ENCODE measurements around the gene NOP9.

NOP9 gene

GRCh38 chr14:24281636-24282035 is 18.0 kb upstream of the NOP9 start:
- Histone ChIP-seq H3K9ac (ENCODE audit: low read depth in 1 of 2, low read length in 2 of 2) (no peak overlapping the region), H3K27me3 (ENCODE audit: control insufficient read depth in 2 of 2, insufficient read depth in 2 of 2, low read length in 2 of 2) (no peaks in the 10 kb centered on the region), H3K27ac (ENCODE audit: low read depth in 2 of 2, low read length in 2 of 2) (no peak overlapping the region), H3K9me3 (ENCODE audit: control insufficient read depth in 2 of 2, low read length in 2 of 2) (no peaks in the 10 kb centered on the region), H3K36me3 (ENCODE audit: control insufficient read depth in 2 of 2, insufficient read depth in 2 of 2, low read length in 2 of 2) (no peaks in the 10 kb centered on the region), H3K4me1 (ENCODE audit: control insufficient read depth in 2 of 2, insufficient read depth in 2 of 2, low read length in 2 of 2) (peaks cover 0 to 8% of the 10 kb centered on the region in 2 donors), H3K4me3 (ENCODE audit: low read length in 2 of 2) (no peak overlapping the region)

GRCh38 chr14:24282736-24283135 is 16.9 kb upstream of the NOP9 start:
- Histone ChIP-seq H3K27me3 (ENCODE audit: control insufficient read depth in 2 of 2, insufficient read depth in 2 of 2, low read length in 2 of 2) (no peaks in the 10 kb centered on the region), H3K36me3 (ENCODE audit: control insufficient read depth in 2 of 2, insufficient read depth in 2 of 2, low read length in 2 of 2) (no peaks in the 10 kb centered on the region), H3K27ac (ENCODE audit: low read depth in 2 of 2, low read length in 2 of 2) (no peak overlapping the region), H3K4me3 (ENCODE audit: low read length in 2 of 2) (no peak overlapping the region), H3K4me1 (ENCODE audit: control insufficient read depth in 2 of 2, insufficient read depth in 2 of 2, low read length in 2 of 2) (peaks cover 0 to 4% of the 10 kb centered on the region in 2 donors), H3K9me3 (ENCODE audit: control insufficient read depth in 2 of 2, low read length in 2 of 2) (no peaks in the 10 kb centered on the region), H3K9ac (ENCODE audit: low read depth in 1 of 2, low read length in 2 of 2) (no peak overlapping the region)

- H3K27me3 ChIP-seq (ENCODE audit: control insufficient read depth in 2 of 2, insufficient read depth in 2 of 2, low read length in 2 of 2), result no peaks in the 10 kb centered on the region
- no peaks in the 10 kb centered on the region for H3K36me3 ChIP-seq (ENCODE audit: control insufficient read depth in 2 of 2, insufficient read depth in 2 of 2, low read length in 2 of 2)
- H3K4me3 ChIP-seq (ENCODE audit: low read length in 2 of 2), result no peak overlapping the region
- H3K9ac ChIP-seq (ENCODE audit: low read depth in 1 of 2, low read length in 2 of 2), result no peak overlapping the region
- H3K9me3 ChIP-seq (ENCODE audit: control insufficient read depth in 2 of 2, low read length in 2 of 2), result no peaks in the 10 kb centered on the region
- H3K27ac ChIP-seq (ENCODE audit: low read depth in 2 of 2, low read length in 2 of 2), result no peak overlapping the region
- no peaks in the 10 kb centered on the region for H3K4me1 ChIP-seq (ENCODE audit: control insufficient read depth in 2 of 2, insufficient read depth in 2 of 2, low read length in 2 of 2)
Measured at GRCh38 chr14:24283796-24284460, 15.7 kb upstream of the NOP9 start.

GRCh38 chr14:24284501-24285035 is 15.1 kb upstream of the NOP9 start:
- Histone ChIP-seq H3K9me3 (ENCODE audit: control insufficient read depth in 2 of 2, low read length in 2 of 2) (no peaks in the 10 kb centered on the region), H3K27ac (ENCODE audit: low read depth in 2 of 2, low read length in 2 of 2) (no peak overlapping the region), H3K27me3 (ENCODE audit: control insufficient read depth in 2 of 2, insufficient read depth in 2 of 2, low read length in 2 of 2) (no peaks in the 10 kb centered on the region), H3K9ac (ENCODE audit: low read depth in 1 of 2, low read length in 2 of 2) (no peak overlapping the region), H3K36me3 (ENCODE audit: control insufficient read depth in 2 of 2, insufficient read depth in 2 of 2, low read length in 2 of 2) (peaks cover 1 to 4% of the 10 kb centered on the region in 2 donors), H3K4me3 (ENCODE audit: low read length in 2 of 2) (no peak overlapping the region), H3K4me1 (ENCODE audit: control insufficient read depth in 2 of 2, insufficient read depth in 2 of 2, low read length in 2 of 2) (no peaks in the 10 kb centered on the region)

GRCh38 chr14:24285351-24285750 is 14.3 kb upstream of the NOP9 start:
- Histone ChIP-seq H3K9me3 (ENCODE audit: control insufficient read depth in 2 of 2, low read length in 2 of 2) (no peaks in the 10 kb centered on the region), H3K9ac (ENCODE audit: low read depth in 1 of 2, low read length in 2 of 2) (no peak overlapping the region), H3K4me3 (ENCODE audit: low read length in 2 of 2) (no peak overlapping the region), H3K4me1 (ENCODE audit: control insufficient read depth in 2 of 2, insufficient read depth in 2 of 2, low read length in 2 of 2) (no peaks in the 10 kb centered on the region), H3K27me3 (ENCODE audit: control insufficient read depth in 2 of 2, insufficient read depth in 2 of 2, low read length in 2 of 2) (no peaks in the 10 kb centered on the region), H3K27ac (ENCODE audit: low read depth in 2 of 2, low read length in 2 of 2) (no peak overlapping the region), H3K36me3 (ENCODE audit: control insufficient read depth in 2 of 2, insufficient read depth in 2 of 2, low read length in 2 of 2) (peaks cover 9 to 12% of the 10 kb centered on the region in 2 donors)

GRCh38 chr14:24286996-24287395 is 12.7 kb upstream of the NOP9 start:
- Histone ChIP-seq H3K9ac (ENCODE audit: low read depth in 1 of 2, low read length in 2 of 2) (no peak overlapping the region), H3K4me1 (ENCODE audit: control insufficient read depth in 2 of 2, insufficient read depth in 2 of 2, low read length in 2 of 2) (no peaks in the 10 kb centered on the region), H3K4me3 (ENCODE audit: low read length in 2 of 2) (no peak overlapping the region), H3K9me3 (ENCODE audit: control insufficient read depth in 2 of 2, low read length in 2 of 2) (no peaks in the 10 kb centered on the region), H3K27ac (ENCODE audit: low read depth in 2 of 2, low read length in 2 of 2) (no peak overlapping the region), H3K27me3 (ENCODE audit: control insufficient read depth in 2 of 2, insufficient read depth in 2 of 2, low read length in 2 of 2) (no peaks in the 10 kb centered on the region), H3K36me3 (ENCODE audit: control insufficient read depth in 2 of 2, insufficient read depth in 2 of 2, low read length in 2 of 2) (peaks cover 23 to 25% of the 10 kb centered on the region in 2 donors)

- no peaks in the 10 kb centered on the region for H3K4me1 ChIP-seq (ENCODE audit: control insufficient read depth in 2 of 2, insufficient read depth in 2 of 2, low read length in 2 of 2)
- H3K27ac ChIP-seq (ENCODE audit: low read depth in 2 of 2, low read length in 2 of 2), result no peak overlapping the region
- peaks cover 30 to 36% of the 10 kb centered on the region in 2 donors for H3K36me3 ChIP-seq (ENCODE audit: control insufficient read depth in 2 of 2, insufficient read depth in 2 of 2, low read length in 2 of 2)
Measured at GRCh38 chr14:24289649-24290280, 9.9 kb upstream of the NOP9 start.

GRCh38 chr14:24290746-24291145 is 8.9 kb upstream of the NOP9 start:
- Histone ChIP-seq H3K27me3 (ENCODE audit: control insufficient read depth in 2 of 2, insufficient read depth in 2 of 2, low read length in 2 of 2) (no peaks in the 10 kb centered on the region), H3K4me3 (ENCODE audit: low read length in 2 of 2) (no peak overlapping the region), H3K27ac (ENCODE audit: low read depth in 2 of 2, low read length in 2 of 2) (no peak overlapping the region), H3K9me3 (ENCODE audit: control insufficient read depth in 2 of 2, low read length in 2 of 2) (no peaks in the 10 kb centered on the region), H3K4me1 (ENCODE audit: control insufficient read depth in 2 of 2, insufficient read depth in 2 of 2, low read length in 2 of 2) (no peaks in the 10 kb centered on the region), H3K9ac (ENCODE audit: low read depth in 1 of 2, low read length in 2 of 2) (no peak overlapping the region), H3K36me3 (ENCODE audit: control insufficient read depth in 2 of 2, insufficient read depth in 2 of 2, low read length in 2 of 2) (peaks cover 34 to 42% of the 10 kb centered on the region in 2 donors)

More at GRCh38 chr14:24289649-24290280, 9.9 kb upstream of the NOP9 start:
- no peaks in the 10 kb centered on the region for H3K27me3 ChIP-seq (ENCODE audit: control insufficient read depth in 2 of 2, insufficient read depth in 2 of 2, low read length in 2 of 2)
- H3K4me3 ChIP-seq (ENCODE audit: low read length in 2 of 2), result no peak overlapping the region
- H3K9me3 ChIP-seq (ENCODE audit: control insufficient read depth in 2 of 2, low read length in 2 of 2), result no peaks in the 10 kb centered on the region
- H3K9ac ChIP-seq (ENCODE audit: low read depth in 1 of 2, low read length in 2 of 2), result no peak overlapping the region

- Histone ChIP-seq H3K9me3 (ENCODE audit: control insufficient read depth in 2 of 2, low read length in 2 of 2) (no peaks in the 10 kb centered on the region), H3K36me3 (ENCODE audit: control insufficient read depth in 2 of 2, insufficient read depth in 2 of 2, low read length in 2 of 2) (peaks cover 41 to 50% of the 10 kb centered on the region in 2 donors)
Measured at GRCh38 chr14:24291446-24292117, 8.1 kb upstream of the NOP9 start.

More at GRCh38 chr14:24291446-24292117, 8.1 kb upstream of the NOP9 start:
- H3K27ac ChIP-seq (ENCODE audit: low read depth in 2 of 2, low read length in 2 of 2), result no peak overlapping the region
- no peaks in the 10 kb centered on the region for H3K4me1 ChIP-seq (ENCODE audit: control insufficient read depth in 2 of 2, insufficient read depth in 2 of 2, low read length in 2 of 2)
- H3K27me3 ChIP-seq (ENCODE audit: control insufficient read depth in 2 of 2, insufficient read depth in 2 of 2, low read length in 2 of 2), result no peaks in the 10 kb centered on the region
- no peak overlapping the region for H3K4me3 ChIP-seq (ENCODE audit: low read length in 2 of 2)
- no peak overlapping the region for H3K9ac ChIP-seq (ENCODE audit: low read depth in 1 of 2, low read length in 2 of 2)

Data from mucosa of rectum (tissue), 2 donors.